HG03565 (cell line): ENCODE results near the gene IQCF2.
"Not testable (repeated sequence)": the region's sequence is repeated elsewhere in the genome, so short reads cannot be mapped to it uniquely, and the experiment has no call there.

Experiments used
- ATAC-seq: cut with Tn5 transposase; IDR thresholded peaks from one replicate; pipeline ENCODE4 v1.9.1; 2021; ENCODE audit warnings: mild to moderate bottlenecking, moderate library complexity; ENCODE audit not compliant: unreplicated experiment

The IQCF2 gene

GRCh38 chr3:51876186-51876585 is 14.8 kb downstream of the IQCF2 start:
- no peak for ATAC-seq

GRCh38 chr3:51879937-51880336 is 18.5 kb downstream of the IQCF2 start:
- no peak for ATAC-seq

- no peak for ATAC-seq
These were observed 25.0 kb downstream of the IQCF2 start for GRCh38 chr3:51886447-51886846.

- ATAC-seq: no peak
These were observed 26.2 kb downstream of the IQCF2 start for GRCh38 chr3:51887620-51888019.

- ATAC-seq: no peak
These were observed 27.2 kb downstream of the IQCF2 start for GRCh38 chr3:51888463-51889105.

- no peak for ATAC-seq
These were observed 30.0 kb downstream of the IQCF2 start for GRCh38 chr3:51891242-51892039.

- ATAC-seq: no peak
These were observed 33.0 kb downstream of the IQCF2 start for GRCh38 chr3:51894391-51894790.

GRCh38 chr3:51894939-51895338 is 33.5 kb downstream of the IQCF2 start:
- ATAC-seq: no peak

GRCh38 chr3:51896607-51897305 is 35.3 kb downstream of the IQCF2 start:
- ATAC-seq: no peak

GRCh38 chr3:51897391-51897790 is 36.0 kb downstream of the IQCF2 start:
- no peak for ATAC-seq

- ATAC-seq: not testable (repeated sequence)
These were observed 38.6 kb downstream of the IQCF2 start for GRCh38 chr3:51900043-51900442.

GRCh38 chr3:51902361-51902760 is 40.9 kb downstream of the IQCF2 start:
- ATAC-seq: not testable (repeated sequence)

GRCh38 chr3:51904034-51904823 is 42.8 kb downstream of the IQCF2 start:
- ATAC-seq: no peak

- ATAC-seq: no peak
These were observed 46.6 kb downstream of the IQCF2 start for GRCh38 chr3:51908026-51908425.
